ENCODE results near the gene CYB5R3. TPM values are rescaled to one million over a fixed set of nuclear protein-coding genes. Genes with fewer than 3 reads are reported as not detected.

CYB5R3 gene
- polyA plus RNA-seq, 1 donor (not counting 4 experiments of a cell fraction or from before 2014, with no cell fraction given), result 102 TPM

DNA sequence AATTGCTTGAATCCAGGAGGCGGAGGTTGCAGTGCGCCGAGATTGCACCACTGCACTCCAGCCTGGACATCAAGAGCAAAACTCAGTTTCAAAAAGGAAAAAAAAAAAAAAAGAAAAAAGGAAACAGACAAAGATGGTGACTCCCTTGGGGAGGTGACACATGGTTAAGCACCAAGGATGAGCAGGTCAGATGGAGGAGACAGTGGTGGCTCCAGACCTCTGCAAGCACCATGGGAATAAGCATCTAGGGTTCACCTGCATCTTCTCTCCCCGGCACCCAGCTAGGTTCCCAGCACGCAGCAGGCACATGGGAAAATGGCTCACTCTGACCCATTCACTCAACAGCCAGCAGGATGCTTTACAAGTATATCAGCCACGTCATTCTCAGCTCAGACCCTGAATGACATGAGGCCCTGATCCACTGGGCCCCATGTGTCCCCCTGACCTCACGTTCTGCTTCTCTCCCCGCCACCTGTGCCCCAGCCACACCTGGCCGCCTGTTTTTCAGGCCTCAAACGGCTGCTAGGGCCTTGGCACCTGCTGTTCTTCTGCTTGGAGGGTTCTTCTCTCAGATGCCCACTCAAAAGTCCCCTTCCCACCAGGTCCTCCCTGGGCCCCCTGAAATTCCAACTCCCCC is 47.3 kb upstream of the CYB5R3 start:
- TF ChIP-seq EZH2 (IDR thresholded peaks at IDR 0.05; ENCODE audit: low read length), result no peak
- TF ChIP-seq, protein P1, sequence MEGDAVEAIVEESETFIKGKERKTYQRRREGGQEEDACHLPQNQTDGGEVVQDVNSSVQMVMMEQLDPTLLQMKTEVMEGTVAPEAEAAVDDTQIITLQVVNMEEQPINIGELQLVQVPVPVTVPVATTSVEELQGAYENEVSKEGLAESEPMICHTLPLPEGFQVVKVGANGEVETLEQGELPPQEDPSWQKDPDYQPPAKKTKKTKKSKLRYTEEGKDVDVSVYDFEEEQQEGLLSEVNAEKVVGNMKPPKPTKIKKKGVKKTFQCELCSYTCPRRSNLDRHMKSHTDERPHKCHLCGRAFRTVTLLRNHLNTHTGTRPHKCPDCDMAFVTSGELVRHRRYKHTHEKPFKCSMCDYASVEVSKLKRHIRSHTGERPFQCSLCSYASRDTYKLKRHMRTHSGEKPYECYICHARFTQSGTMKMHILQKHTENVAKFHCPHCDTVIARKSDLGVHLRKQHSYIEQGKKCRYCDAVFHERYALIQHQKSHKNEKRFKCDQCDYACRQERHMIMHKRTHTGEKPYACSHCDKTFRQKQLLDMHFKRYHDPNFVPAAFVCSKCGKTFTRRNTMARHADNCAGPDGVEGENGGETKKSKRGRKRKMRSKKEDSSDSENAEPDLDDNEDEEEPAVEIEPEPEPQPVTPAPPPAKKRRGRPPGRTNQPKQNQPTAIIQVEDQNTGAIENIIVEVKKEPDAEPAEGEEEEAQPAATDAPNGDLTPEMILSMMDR (optimal IDR thresholded peaks at IDR 0.05 in 1 of 3, IDR thresholded peaks at IDR 0.05 in 1 of 3, conservative IDR thresholded peaks at IDR 0.05 in 1 of 3; ENCODE audit: extremely low read depth in 1 of 3, insufficient read depth in 2 of 3, low read length in 3 of 3), result no peak
- Histone ChIP-seq H4K20me1 (ENCODE audit: control insufficient read depth, extremely low read depth, insufficient read depth, low read length) (no peaks in the 10 kb centered on the region), H3K36me3 (ENCODE audit: control insufficient read depth in 2 of 2, extremely low read depth in 1 of 2, insufficient read depth in 2 of 2, low read length in 2 of 2) (peaks cover 3 to 5% of the 10 kb centered on the region in 2 experiments), H3K27me3 (ENCODE audit: control insufficient read depth, extremely low read depth, insufficient read depth, low read length) (no peaks in the 10 kb centered on the region), H3K79me2 (ENCODE audit: control insufficient read depth, insufficient read depth, low read length) (no peaks in the 10 kb centered on the region), H3K4me1 (ENCODE audit: control insufficient read depth, extremely low read depth, insufficient read depth, low read length) (peaks cover 22% of the 10 kb centered on the region), H3K4me3 (ENCODE audit: control insufficient read depth in 2 of 3, extremely low read depth in 1 of 3, insufficient read depth in 2 of 3, low read depth in 1 of 3, low read length in 3 of 3) (no peak overlapping the region), H3K27ac (ENCODE audit: control insufficient read depth, insufficient read depth, low read length) (no peak overlapping the region), H3K9me3 (ENCODE audit: control insufficient read depth, low read depth, low read length) (no peaks in the 10 kb centered on the region), H3K9me1 (ENCODE audit: control insufficient read depth, extremely low read depth, insufficient read depth, low read length) (no peaks in the 10 kb centered on the region), H2AFZ (ENCODE audit: control insufficient read depth, low read length) (no peak overlapping the region), H3K9ac (ENCODE audit: control insufficient read depth, extremely low read depth, insufficient read depth, low read length) (no peak overlapping the region), H3K4me2 (ENCODE audit: control insufficient read depth, extremely low read depth, insufficient read depth, low read depth, low read length) (no peak overlapping the region)
- dilution Hi-C loops (cut with MboI; ENCODE audit: extremely low pct_ligation_motif_present, low sequenced_read_pairs), result no loop called here
- no peak for FAIRE-seq
- DNase-seq (ENCODE audit: low read depth, low spot score), result no peak

DNA sequence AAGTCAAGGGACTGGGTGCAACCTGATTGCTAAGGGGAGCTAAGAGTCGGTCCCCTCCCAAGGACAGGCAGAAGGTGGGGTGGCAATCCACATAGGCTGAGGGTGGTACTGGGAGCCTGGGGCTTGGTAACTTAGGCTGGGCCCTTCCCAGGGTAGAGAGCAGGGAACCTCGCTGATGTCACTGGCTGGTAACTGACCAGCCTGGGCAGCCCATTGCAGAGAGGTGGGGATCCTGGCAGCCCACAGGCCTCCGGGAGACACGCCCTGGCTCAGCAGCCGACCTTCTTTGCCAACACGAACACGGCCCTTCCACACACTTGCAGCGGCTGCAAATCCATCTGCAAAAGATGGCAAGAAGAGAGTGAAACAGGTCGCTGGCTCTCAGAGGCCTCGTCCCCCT is 46.1 kb upstream of the CYB5R3 start:
- Histone ChIP-seq H3K9ac (ENCODE audit: control insufficient read depth, extremely low read depth, insufficient read depth, low read length) (no peak overlapping the region), H3K36me3 (ENCODE audit: control insufficient read depth in 2 of 2, extremely low read depth in 1 of 2, insufficient read depth in 2 of 2, low read length in 2 of 2) (peaks cover 3 to 5% of the 10 kb centered on the region in 2 experiments), H2AFZ (ENCODE audit: control insufficient read depth, low read length) (no peak overlapping the region), H3K9me1 (ENCODE audit: control insufficient read depth, extremely low read depth, insufficient read depth, low read length) (no peaks in the 10 kb centered on the region), H3K4me3 (ENCODE audit: control insufficient read depth in 2 of 3, extremely low read depth in 1 of 3, insufficient read depth in 2 of 3, low read depth in 1 of 3, low read length in 3 of 3) (no peak overlapping the region), H3K4me1 (ENCODE audit: control insufficient read depth, extremely low read depth, insufficient read depth, low read length) (peaks cover 22% of the 10 kb centered on the region), H4K20me1 (ENCODE audit: control insufficient read depth, extremely low read depth, insufficient read depth, low read length) (no peaks in the 10 kb centered on the region), H3K27ac (ENCODE audit: control insufficient read depth, insufficient read depth, low read length) (no peak overlapping the region), H3K79me2 (ENCODE audit: control insufficient read depth, insufficient read depth, low read length) (no peaks in the 10 kb centered on the region), H3K27me3 (ENCODE audit: control insufficient read depth, extremely low read depth, insufficient read depth, low read length) (no peaks in the 10 kb centered on the region), H3K4me2 (ENCODE audit: control insufficient read depth, extremely low read depth, insufficient read depth, low read depth, low read length) (no peak overlapping the region), H3K9me3 (ENCODE audit: control insufficient read depth, low read depth, low read length) (no peaks in the 10 kb centered on the region)
- DNase-seq (ENCODE audit: low read depth, low spot score) (no peak), FAIRE-seq (no peak)
- TF ChIP-seq EZH2 (IDR thresholded peaks at IDR 0.05; ENCODE audit: low read length), result no peak
- TF ChIP-seq, protein P1 (optimal IDR thresholded peaks at IDR 0.05 in 1 of 3, IDR thresholded peaks at IDR 0.05 in 1 of 3, conservative IDR thresholded peaks at IDR 0.05 in 1 of 3; ENCODE audit: extremely low read depth in 1 of 3, insufficient read depth in 2 of 3, low read length in 3 of 3), result no peak
- dilution Hi-C loops (cut with MboI; ENCODE audit: extremely low pct_ligation_motif_present, low sequenced_read_pairs), result no loop called here

Data from keratinocyte (primary cell).